LNCAP (cell line): Measurements from ENCODE around the gene IRX4.

ENCODE experiments used
- TF ChIP-seq, protein P1 (sequence below): fragments of 450-650 bp; IDR thresholded peaks from 2 replicates; pipeline ENCODE4 v1.5.1; 2017; ENCODE audit warnings: mild to moderate bottlenecking

IRX4 gene

DNA sequence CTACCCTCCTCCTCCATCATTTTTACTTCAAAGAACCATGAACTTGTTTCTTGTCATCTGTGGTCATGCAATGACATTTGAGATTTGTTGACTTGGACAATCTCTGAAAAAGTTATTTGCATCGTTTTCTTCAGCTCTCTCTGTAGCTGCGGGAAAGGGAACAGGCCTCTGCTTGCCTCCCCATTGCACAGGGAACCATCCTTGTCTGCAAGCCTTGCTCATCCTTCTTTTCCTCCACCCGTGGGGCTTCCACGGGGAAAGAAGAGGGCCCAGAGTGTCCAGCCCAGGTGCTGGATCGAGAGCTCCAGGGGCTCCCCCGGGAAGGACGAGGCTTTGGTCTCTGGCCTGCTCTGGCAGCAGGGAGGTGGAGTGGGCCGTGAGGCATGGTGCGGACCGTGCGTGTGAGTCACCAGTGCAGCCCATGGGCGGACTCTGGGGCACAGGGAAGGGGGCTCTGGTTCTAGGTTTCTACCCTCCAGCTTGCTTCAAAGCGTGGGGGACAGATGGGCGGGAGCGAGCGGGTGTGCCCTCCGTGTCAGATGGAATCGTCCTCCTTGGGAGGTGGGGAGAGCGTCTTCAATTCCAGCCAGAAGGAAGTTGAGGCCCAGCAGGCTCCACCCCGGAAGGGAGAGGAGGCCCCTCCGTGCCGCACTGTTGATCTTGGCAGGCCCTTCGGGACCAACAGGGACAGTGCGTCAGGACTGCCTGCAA, 6.0 kb upstream of the IRX4 start:
- TF ChIP-seq, protein P1, sequence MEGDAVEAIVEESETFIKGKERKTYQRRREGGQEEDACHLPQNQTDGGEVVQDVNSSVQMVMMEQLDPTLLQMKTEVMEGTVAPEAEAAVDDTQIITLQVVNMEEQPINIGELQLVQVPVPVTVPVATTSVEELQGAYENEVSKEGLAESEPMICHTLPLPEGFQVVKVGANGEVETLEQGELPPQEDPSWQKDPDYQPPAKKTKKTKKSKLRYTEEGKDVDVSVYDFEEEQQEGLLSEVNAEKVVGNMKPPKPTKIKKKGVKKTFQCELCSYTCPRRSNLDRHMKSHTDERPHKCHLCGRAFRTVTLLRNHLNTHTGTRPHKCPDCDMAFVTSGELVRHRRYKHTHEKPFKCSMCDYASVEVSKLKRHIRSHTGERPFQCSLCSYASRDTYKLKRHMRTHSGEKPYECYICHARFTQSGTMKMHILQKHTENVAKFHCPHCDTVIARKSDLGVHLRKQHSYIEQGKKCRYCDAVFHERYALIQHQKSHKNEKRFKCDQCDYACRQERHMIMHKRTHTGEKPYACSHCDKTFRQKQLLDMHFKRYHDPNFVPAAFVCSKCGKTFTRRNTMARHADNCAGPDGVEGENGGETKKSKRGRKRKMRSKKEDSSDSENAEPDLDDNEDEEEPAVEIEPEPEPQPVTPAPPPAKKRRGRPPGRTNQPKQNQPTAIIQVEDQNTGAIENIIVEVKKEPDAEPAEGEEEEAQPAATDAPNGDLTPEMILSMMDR, result no peak

DNA sequence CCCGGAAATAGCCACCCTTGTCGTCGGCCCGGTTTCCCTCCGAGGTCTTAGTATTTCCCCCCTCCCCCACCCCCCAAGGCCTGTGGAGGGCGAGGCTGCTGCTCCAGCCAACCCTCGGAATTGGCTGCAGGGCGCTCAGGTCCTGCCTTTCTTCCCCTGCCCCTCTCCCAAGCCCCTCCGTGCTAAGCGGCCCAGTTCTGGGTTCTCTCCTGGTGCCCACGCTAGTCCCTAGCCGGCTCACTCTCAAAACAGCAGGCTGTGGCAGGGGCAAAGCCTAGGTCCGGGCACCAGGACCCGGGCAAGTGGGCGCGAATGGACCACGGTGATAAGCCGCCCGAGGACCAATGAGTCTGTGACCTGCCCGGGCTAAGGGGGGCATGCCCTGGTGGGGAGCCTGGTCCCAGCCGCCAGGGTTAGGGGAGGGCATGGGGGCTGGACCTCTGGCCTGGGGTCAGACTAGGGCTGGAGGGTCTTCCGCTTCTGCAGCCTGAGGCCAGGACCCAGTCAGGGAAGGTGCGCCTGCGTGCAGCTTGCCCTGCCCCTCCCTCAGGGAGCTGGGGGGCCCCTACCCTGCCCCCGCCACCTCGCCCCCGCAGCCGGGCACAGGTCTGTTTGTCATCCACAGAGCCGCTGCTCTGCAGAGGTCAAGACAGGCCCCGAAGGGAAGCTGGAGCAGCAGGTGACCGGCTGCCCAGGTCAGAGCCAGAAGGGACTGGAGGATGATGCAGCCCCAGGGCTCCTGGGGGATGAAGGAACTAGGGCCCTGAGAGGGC, 5.0 kb upstream of the IRX4 start:
- TF ChIP-seq, protein P1, result no peak

DNA sequence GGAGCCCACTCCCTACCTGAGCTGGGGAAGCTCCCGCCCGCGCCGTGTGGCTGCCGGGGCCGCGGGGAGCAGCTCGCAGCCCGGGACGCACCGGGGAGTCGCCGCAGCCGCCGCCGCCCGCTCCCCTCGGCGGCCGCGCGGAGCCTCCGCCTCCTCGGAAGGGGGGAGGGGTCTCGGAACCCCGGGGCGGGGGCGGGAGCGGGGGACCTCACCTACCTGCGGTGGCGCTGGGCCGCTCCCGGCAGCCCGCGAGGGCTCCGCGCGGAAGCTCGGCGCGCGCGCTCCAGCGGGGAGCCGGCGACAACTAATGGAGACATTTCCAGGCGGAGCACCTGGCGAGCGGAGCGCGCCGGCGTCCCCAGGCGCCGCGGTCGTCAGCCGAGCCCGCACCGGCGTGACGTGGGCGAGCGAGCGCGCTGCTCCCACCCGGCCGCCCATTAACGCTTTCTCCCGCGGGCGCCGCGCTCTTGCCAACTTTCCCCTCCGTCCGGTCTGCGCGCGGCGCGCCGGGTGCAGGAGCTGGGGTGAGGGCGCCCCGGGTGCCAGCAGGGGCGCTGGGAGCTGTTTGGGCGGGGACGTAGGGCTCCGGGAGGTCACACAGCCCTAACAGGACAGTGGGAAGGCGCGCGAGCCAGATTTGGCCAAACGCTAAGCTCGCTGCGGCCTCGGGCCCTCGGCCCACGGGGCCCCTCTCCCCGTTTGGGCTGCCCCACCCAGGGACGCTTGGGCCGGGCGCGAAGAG, 4.3 kb upstream of the IRX4 start:
- TF ChIP-seq, protein P1, result no peak

DNA sequence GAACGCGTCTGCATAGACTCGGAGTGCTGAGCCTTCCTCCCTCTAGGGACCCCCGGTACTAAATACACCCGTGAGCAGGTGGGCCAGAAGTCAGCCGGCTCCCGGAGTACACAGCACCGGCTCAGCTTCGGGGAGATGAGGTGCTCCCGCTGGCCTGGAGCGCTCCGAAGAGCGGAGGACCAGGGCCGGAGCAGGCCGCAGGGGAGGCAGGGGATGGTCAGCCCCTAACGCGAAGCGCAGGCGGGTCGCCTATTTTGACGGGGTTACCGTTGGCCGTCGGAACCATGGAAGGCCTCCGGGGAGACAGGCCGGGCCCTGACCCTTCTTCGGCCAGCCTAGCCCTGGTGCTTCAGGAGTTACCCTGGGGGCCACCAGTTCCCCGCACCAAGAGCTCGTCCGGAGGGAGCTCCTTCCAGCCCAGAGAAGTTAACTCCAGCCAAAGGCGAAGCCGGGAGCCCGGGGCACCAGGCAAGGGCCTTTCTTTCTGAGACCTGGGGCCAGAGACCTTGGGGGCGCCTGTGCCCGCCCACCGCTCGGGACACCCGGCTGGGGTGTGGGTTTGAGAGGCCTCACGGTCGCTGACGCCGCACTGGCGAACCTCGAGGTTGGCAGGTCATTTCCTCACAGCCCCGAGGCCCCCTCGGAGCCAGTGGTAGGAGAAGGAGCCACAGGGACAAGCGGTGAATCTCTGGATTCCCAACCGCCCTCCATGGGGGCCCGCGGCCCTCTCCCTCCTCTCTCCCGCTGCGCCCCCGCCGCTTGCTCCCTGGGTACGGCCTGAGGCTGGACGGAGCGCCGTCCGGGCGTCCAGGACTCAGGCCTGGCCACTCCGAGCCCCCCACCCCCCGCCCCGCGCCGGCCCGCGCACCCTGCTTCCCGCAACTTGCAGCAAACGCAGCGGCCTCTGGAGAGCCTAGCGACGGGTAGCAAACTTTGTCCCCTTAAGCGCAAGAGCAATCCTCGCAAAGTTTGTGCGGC, 3.4 kb upstream of the IRX4 start:
- TF ChIP-seq, protein P1, result no peak

DNA sequence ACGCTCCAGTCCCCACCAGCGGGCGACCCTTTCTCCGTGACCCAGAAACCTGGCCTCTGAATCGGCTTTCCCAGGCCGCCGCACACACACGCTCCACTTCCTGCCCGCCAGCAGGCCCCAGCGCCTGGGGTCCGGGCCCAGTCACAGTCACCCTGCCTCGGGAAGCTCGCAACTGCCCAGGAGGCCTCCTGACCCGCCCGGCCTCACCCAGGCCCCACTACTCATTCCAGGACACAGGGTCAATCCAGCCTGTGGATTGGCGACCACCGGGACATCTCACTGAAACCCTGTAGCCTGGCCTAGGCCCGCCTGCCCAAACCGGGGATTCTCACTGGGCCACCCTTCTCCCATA, 2.7 kb upstream of the IRX4 start:
- TF ChIP-seq, protein P1, result no peak

DNA sequence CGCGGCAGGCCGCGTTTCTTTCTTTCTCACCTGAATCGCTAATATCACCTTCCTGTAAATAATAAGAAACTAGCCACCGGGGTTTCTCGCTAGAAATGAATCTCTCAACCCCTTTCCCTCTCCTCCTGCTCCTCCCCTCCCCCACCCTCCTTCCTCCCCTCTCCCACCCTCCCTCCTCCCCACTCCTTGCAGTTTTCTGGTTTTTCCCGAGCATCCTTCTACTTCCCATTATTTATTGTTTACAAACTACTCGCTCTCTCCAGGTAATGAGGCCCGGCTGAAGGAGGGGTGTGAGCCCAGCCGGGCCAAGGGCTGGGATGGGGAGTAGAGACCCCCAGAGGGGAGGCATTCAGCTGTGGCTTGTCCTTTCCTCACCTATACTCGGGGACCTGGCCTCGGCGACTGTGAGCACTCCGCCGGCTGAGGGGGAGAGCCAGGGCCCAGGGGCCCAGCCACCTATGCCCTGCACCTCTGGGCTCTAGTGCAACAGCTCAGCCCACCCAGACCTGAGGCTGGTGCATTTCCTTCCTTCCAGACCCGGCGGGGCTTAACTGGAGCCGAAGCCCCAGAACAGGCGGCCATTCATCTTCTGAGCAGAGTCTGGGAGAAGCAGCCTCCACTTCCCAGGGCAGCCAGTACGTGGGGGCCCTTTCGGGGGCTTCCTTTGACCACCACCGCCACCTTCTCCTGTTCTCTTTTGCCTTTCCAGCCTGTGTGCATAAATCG, 2.1 kb upstream of the IRX4 start:
- TF ChIP-seq, protein P1, result no peak
